Calu3 (cell line): ENCODE measurements around the gene KAZN. TPM values are rescaled to one million over a fixed set of nuclear protein-coding genes. Genes with fewer than 3 reads are reported as not detected.

ENCODE experiments used
- BruUV-seq: library from RNA; stranded (reverse); fragments of 400-500 nt; replicated peaks from 2 replicates; lab custom pipeline; 2021; lab: Mats Ljungman, UMichigan
- CTCF ChIA-PET: fragments of 300-600 bp; sonication (Branson Sonifier 250); formaldehyde crosslinking; loops from one replicate; lab custom pipeline; 2022; ENCODE audit warnings: antibody characterized with exemption; lab: Charles Lee
- DNase-seq: peaks from one replicate; pipeline ENCODE4 v3.0.0; 2022
- H3K27ac Mint-ChIP-seq: one replicate; pipeline ENCODE4 v1.8.0; 2022; ENCODE audit warnings: mixed read lengths; ENCODE audit not compliant: unreplicated experiment
- H3K27me3 Mint-ChIP-seq: one replicate; pipeline ENCODE4 v1.8.0; 2022; ENCODE audit warnings: mixed read lengths; ENCODE audit not compliant: unreplicated experiment
- H3K36me3 Mint-ChIP-seq: one replicate; pipeline ENCODE4 v1.8.0; 2022; ENCODE audit warnings: mild to moderate bottlenecking, moderate library complexity, mixed read lengths; ENCODE audit not compliant: insufficient read depth, unreplicated experiment
- H3K4me1 Mint-ChIP-seq: one replicate; pipeline ENCODE4 v1.8.0; 2022; ENCODE audit warnings: mild to moderate bottlenecking, low read depth, mixed read lengths; ENCODE audit not compliant: unreplicated experiment
- H3K4me3 Mint-ChIP-seq: one replicate; pipeline ENCODE4 v1.8.0; 2022; ENCODE audit warnings: mild to moderate bottlenecking, low read depth, moderate library complexity, mixed read lengths; ENCODE audit not compliant: unreplicated experiment
- H3K9me3 Mint-ChIP-seq: one replicate; pipeline ENCODE4 v1.8.0; 2022; ENCODE audit warnings: low read depth, mixed read lengths; ENCODE audit not compliant: unreplicated experiment
- CTCF ChIP-seq: fragments of 200-600 bp; IDR thresholded peaks from one replicate; pipeline ENCODE4 v1.8.0; 2022; ENCODE audit warnings: antibody characterized with exemption; ENCODE audit not compliant: unreplicated experiment
- intact Hi-C: fragments of 100-400 bp; cut with micrococcal nuclease; formaldehyde crosslinking; loops from one replicate; pipeline ENCODE4 v1.10.0; 2022; ENCODE audit not compliant: unreplicated experiment
- total RNA-seq: library from RNA; stranded (reverse); gene quantifications from 2 replicates; pipeline ENCODE4 v1.2.3, GENCODE V29; 2022

The KAZN gene
- total RNA-seq, 1 experiment from 2014 or later, result 3.6 TPM

GRCh38 chr1:14553711-14554110 lies 44.8 kb upstream of the KAZN start:
- no TSS peak for BruUV-seq
- TF ChIP-seq CTCF, result no peak
- intact Hi-C loops, result no loop called here
- Mint-ChIP-seq H3K27ac (no peak overlapping the region), H3K36me3 (no peaks in the 10 kb centered on the region), H3K4me3 (no peak overlapping the region), H3K9me3 (peaks cover 3% of the 10 kb centered on the region), H3K27me3 (peaks cover 9% of the 10 kb centered on the region), H3K4me1 (no peaks in the 10 kb centered on the region)
- no peak for DNase-seq
- CTCF ChIA-PET, result no interaction called here

GRCh38 chr1:14555091-14555490 lies 43.4 kb upstream of the KAZN start:
- H3K27me3 Mint-ChIP-seq, result peaks cover 9% of the 10 kb centered on the region
- no peak overlapping the region for H3K4me3 Mint-ChIP-seq
- H3K9me3 Mint-ChIP-seq, result peaks cover 1% of the 10 kb centered on the region
- no peaks in the 10 kb centered on the region for H3K4me1 Mint-ChIP-seq
- DNase-seq, result no peak
- CTCF ChIA-PET, result no interaction called here
- H3K27ac Mint-ChIP-seq, result no peak overlapping the region
- H3K36me3 Mint-ChIP-seq, result no peaks in the 10 kb centered on the region
- no TSS peak for BruUV-seq
- intact Hi-C loops, result no loop called here
- TF ChIP-seq CTCF, result no peak

GRCh38 chr1:14561014-14561693 lies 37.3 kb upstream of the KAZN start:
- Mint-ChIP-seq H3K36me3 (no peaks in the 10 kb centered on the region), H3K9me3 (peaks cover 2% of the 10 kb centered on the region), H3K27ac (no peak overlapping the region), H3K4me3 (no peak overlapping the region), H3K4me1 (no peaks in the 10 kb centered on the region), H3K27me3 (no peaks in the 10 kb centered on the region)
- DNase-seq, result no peak
- no peak for TF ChIP-seq CTCF
- BruUV-seq, result no TSS peak
- CTCF ChIA-PET, result no interaction called here
- intact Hi-C loops, result no loop called here

GRCh38 chr1:14565090-14565489 lies 33.4 kb upstream of the KAZN start:
- no peak for TF ChIP-seq CTCF
- Mint-ChIP-seq H3K27ac (no peak overlapping the region), H3K36me3 (no peaks in the 10 kb centered on the region), H3K4me3 (no peak overlapping the region), H3K9me3 (peaks cover 3% of the 10 kb centered on the region), H3K4me1 (no peaks in the 10 kb centered on the region), H3K27me3 (no peaks in the 10 kb centered on the region)
- intact Hi-C loops, result no loop called here
- no peak for DNase-seq
- BruUV-seq, result no TSS peak
- CTCF ChIA-PET, result no interaction called here
